K562 (cell line): ENCODE data around the gene USP37. TPM values are rescaled to one million over a fixed set of nuclear protein-coding genes. Genes with fewer than 3 reads are reported as not detected.

Experiments used
- CBFA2T2 ChIP-seq: fragments of 450-650 bp; conservative IDR thresholded peaks from 2 replicates; pipeline ENCODE4 v1.6.1; 2017; ENCODE audit warnings: mild to moderate bottlenecking
- CBFA2T3 ChIP-seq: fragments of 450-650 bp; IDR thresholded peaks from 2 replicates; pipeline ENCODE4 v1.6.1; 2017
- CEBPB ChIP-seq: fragments of 450-650 bp; IDR thresholded peaks from 2 replicates; pipeline ENCODE4 v1.6.1; 2016; ENCODE audit warnings: missing genetic modification characterization, missing compliant biosample characterization
- CHD4 ChIP-seq: fragments of 200-600 bp; sonication (generic); IDR thresholded peaks from 3 replicates; pipeline ENCODE4 v1.6.1; 2012; ENCODE audit warnings: low read depth, mild to moderate bottlenecking, mixed read lengths, low read length, inconsistent platforms; ENCODE audit not compliant: insufficient read depth, insufficient replicate concordance, poor library complexity, severe bottlenecking
- CXXC5 ChIP-seq: fragments of 250-450 bp; sonication (Bioruptor Pico); IDR thresholded peaks from 2 replicates; pipeline ENCODE4 v1.8.0; 2022; ENCODE audit warnings: inconsistent platforms, mild to moderate bottlenecking, moderate library complexity
- DLX4 ChIP-seq: fragments of 250-450 bp; sonication (Bioruptor Pico); IDR thresholded peaks from 2 replicates; pipeline ENCODE4 v1.6.1; 2021; ENCODE audit warnings: mild to moderate bottlenecking
- GTF3C2 ChIP-seq: IDR thresholded peaks from 3 replicates; pipeline ENCODE4 v1.6.1; 2011; ENCODE audit warnings: borderline replicate concordance, mild to moderate bottlenecking, moderate library complexity; ENCODE audit not compliant: insufficient read length; ENCODE audit errors: extremely low read depth
- IRF1 ChIP-seq: sonication (generic); formaldehyde crosslinking; IDR thresholded peaks from 2 replicates; pipeline ENCODE4 v1.8.0; 2022; ENCODE audit warnings: missing genetic modification reagents, mild to moderate bottlenecking, borderline replicate concordance
- LCOR ChIP-seq: sonication (generic); formaldehyde crosslinking; IDR thresholded peaks from 2 replicates; pipeline ENCODE4 v1.8.0; 2022; ENCODE audit warnings: mild to moderate bottlenecking, missing genetic modification reagents
- MBD1 ChIP-seq: fragments of 250-450 bp; sonication (Bioruptor Pico); IDR thresholded peaks from 2 replicates; pipeline ENCODE4 v1.8.0; 2022; ENCODE audit warnings: inconsistent platforms
- MTA2 ChIP-seq: fragments of 450-650 bp; IDR thresholded peaks from 2 replicates; pipeline ENCODE4 v1.6.1; 2016; ENCODE audit warnings: low read depth
- NR1H2 ChIP-seq: sonication (generic); formaldehyde crosslinking; IDR thresholded peaks from 2 replicates; pipeline ENCODE4 v1.4.0; 2020; ENCODE audit warnings: mild to moderate bottlenecking, missing genetic modification reagents
- NR3C1 ChIP-seq: sonication (generic); formaldehyde crosslinking; IDR thresholded peaks from 2 replicates; pipeline ENCODE4 v1.8.1; 2022; ENCODE audit warnings: missing genetic modification reagents
- RBM22 ChIP-seq: fragments of 200-400 bp; formaldehyde crosslinking; IDR thresholded peaks from 2 replicates; pipeline ENCODE4 v1.6.1; 2018; ENCODE audit warnings: low read length, low read depth; ENCODE audit not compliant: poor library complexity, severe bottlenecking
- RCOR1 ChIP-seq, 2 experiments: IDR thresholded peaks; 2 replicates each; pipeline ENCODE4 v1.6.1; 2012; ENCODE audit warnings: low read depth in 2 of 2, low read length in 2 of 2, borderline replicate concordance in 1 of 2, improper control_type of control experiment in 1 of 2
- TCF7L2 ChIP-seq: fragments of 150-350 bp; IDR thresholded peaks from 2 replicates; pipeline ENCODE4 v1.6.1; 2016; ENCODE audit warnings: low read depth, mild to moderate bottlenecking, low read length, moderate library complexity
- THAP12 ChIP-seq: fragments of 250-450 bp; sonication (Bioruptor Pico); IDR thresholded peaks from 2 replicates; pipeline ENCODE4 v1.9.0; 2021; ENCODE audit warnings: mild to moderate bottlenecking, inconsistent platforms
- ZKSCAN1 ChIP-seq: fragments of 150-350 bp; IDR thresholded peaks from 2 replicates; pipeline ENCODE4 v1.6.1; 2016; ENCODE audit warnings: low read depth, low read length
- ZNF23 ChIP-seq: fragments of 250-450 bp; sonication (Bioruptor Pico); IDR thresholded peaks from 2 replicates; pipeline ENCODE4 v1.4.0; 2020; ENCODE audit warnings: mild to moderate bottlenecking
- polyA plus RNA-seq, 8 experiments: library from polyadenylated mRNA; depleted of rRNA in 4 of 8; stranded (reverse) in 5 of 8; unstranded in 3 of 8; fragments of >200 nt; fragmentation: Nextera tagmentation in 2 of 8; fragmentation: Illumina TruSeq in 1 of 8; extraction: Ambion mirVana in 2 of 8; extraction: Trizol in 1 of 8; gene quantifications; 2 replicates each; pipeline versions ENCODE4 v1.2.1 to v1.2.3, GENCODE V29; 2011 to 2014; ENCODE audit warnings: inconsistent platforms in 1 of 8, missing spikeins in 1 of 8
- total RNA-seq, 7 experiments: library from RNA; depleted of rRNA in 6 of 7; stranded (reverse); fragments of >200 nt in 6 of 7; fragmentation: Illumina TruSeq in 2 of 7; extraction: Trizol in 2 of 7; gene quantifications; 2 replicates each; pipeline versions ENCODE4 v1.2.1 to v1.2.3, GENCODE V29; 2011 to 2021; ENCODE audit warnings: low replicate concordance in 1 of 7

The USP37 gene
- total and polyA plus RNA-seq, 9 of the 15 experiments (the other 6 are each of a cell fraction or from before 2014, with no cell fraction given) = 2.0 to 14.2 (median 8.5) TPM

- no peak for TF ChIP-seq GTF3C2
- no peak for TF ChIP-seq DLX4
- TF ChIP-seq LCOR (CRISPR knock-in tag) = peak; percentile 89
- no peak for TF ChIP-seq CHD4
- TF ChIP-seq CBFA2T2 = no peak
- TF ChIP-seq THAP12 = no peak
- 0 out of 2 replicates have a peak, but pooled peaks have one; percentile 57 for TF ChIP-seq NR1H2 (CRISPR knock-in tag)
- TF ChIP-seq IRF1 = peak; percentile 30; the same call in 1 of the 2 replicates
- peak; percentile 20; the same call in 1 of the 2 replicates for TF ChIP-seq NR3C1 (CRISPR knock-in tag)
- TF ChIP-seq ZKSCAN1 = no peak
- peak; percentile 52; the same call in 1 of the 2 replicates for TF ChIP-seq CEBPB (tag)
- no peak for TF ChIP-seq CBFA2T3
- no peak for TF ChIP-seq MBD1 (CRISPR knock-in tag)
- TF ChIP-seq CXXC5 (CRISPR knock-in tag) = peak; percentile 99
- TF ChIP-seq ZNF23 = no peak
- peak in 1 of 2 experiments; percentile 29; a peak in 1 of 4 replicates for TF ChIP-seq RCOR1 (IDR thresholded peaks at IDR 0.05; ENCODE audit: borderline replicate concordance in 1 of 2, low read depth in 2 of 2, low read length in 2 of 2)
- TF ChIP-seq MTA2 = peak; percentile 95
- TF ChIP-seq TCF7L2 = no peak
- no peak for TF ChIP-seq RBM22
These were observed at the start of gene USP37, which contains the start of gene CNOT9 (continued) for GRCh38 chr2:218568190-218569037.
